Measurements from ENCODE around the gene HLA-DOA. TPM values are rescaled to one million over a fixed set of nuclear protein-coding genes. Genes with fewer than 3 reads are reported as not detected.

Gene HLA-DOA
- total and polyA plus RNA-seq, 10 of the 15 experiments (the other 5 are each of a cell fraction or from before 2014, with no cell fraction given), result 8.8 to 108 (median 58.3) TPM

GRCh38 chr6:32956176-32956575 is 53.2 kb downstream of the HLA-DOA start (continued):
- TF ChIP-seq E2F8 (IDR thresholded peaks at IDR 0.05; ENCODE audit: low read depth, partially characterized antibody), result no peak
- no peak for TF ChIP-seq BMI1 (IDR thresholded peaks at IDR 0.05; ENCODE audit: borderline replicate concordance)

GRCh38 chr6:32954986-32955802 is 54.2 kb downstream of the HLA-DOA start:
- ATAC-seq (peak; percentile 8), DNase-seq (ENCODE audit: low read depth, low spot score) (no peak), FAIRE-seq (no peak)
- H2AFZ ChIP-seq (ENCODE audit: control insufficient read depth, low read depth, low read length), result no peak overlapping the region; the same call in 1 of the 2 replicates
- H3K4me3 ChIP-seq, result no peak overlapping the region
- ChIA-PET POLR2A (interaction anchor here (0.6 to 13.5 kb wide), 19 partner anchors 8 to 1031 kb away, joined by 3 to 486 read pairs (median 5); partner anchors contain the start of genes BRD2, HLA-DMB, PSMB9 and TAP1), RAD21 (ENCODE audit: unreplicated experiment) (interaction anchor here (0.6 to 8.3 kb wide), 14 partner anchors 13 to 117 kb away, joined by 3 to 224 read pairs (median 16); partner anchors contain the start of genes BRD2, HLA-DMB, PSMB9 and TAP1), CTCF (interaction anchor here (0.6 to 13.5 kb wide), 28 partner anchors 11 to 612 kb away, joined by 3 to 532 read pairs (median 6); partner anchors contain the start of genes BRD2, HLA-DMB, HLA-DPA1 and PSMB9), SMC1A (ENCODE audit: uncharacterized antibody, unreplicated experiment) (interaction anchor here (1.0 to 11.3 kb wide), 15 partner anchors 15 to 116 kb away, joined by 3 to 354 read pairs (median 6); partner anchors contain the start of genes BRD2, HLA-DMB, TAP1 and TAP2)
- peaks cover 25% of the 10 kb centered on the region for H3K79me2 ChIP-seq (ENCODE audit: control insufficient read depth, insufficient read depth, low read length)
- BruUV-seq (replicated peaks), result no TSS peak
- intact Hi-C loops (cut with micrococcal nuclease; ENCODE audit: unreplicated experiment), result no loop called here
- H4K20me1 ChIP-seq (ENCODE audit: control insufficient read depth, insufficient read depth), result no peaks in the 10 kb centered on the region
- H3K4me1 ChIP-seq (ENCODE audit: control insufficient read depth, insufficient read depth, low read length), result peaks cover 28% of the 10 kb centered on the region
- in situ Hi-C loops (cut with MboI), result loop anchor here (25.0 kb wide), 2 partner anchors 1393 to 1707 kb away; partner anchors contain the start of gene LTA
- no peaks in the 10 kb centered on the region for H3K27me3 ChIP-seq (replicated peaks in 1 of 2; ENCODE audit: control insufficient read depth in 2 of 2, insufficient read depth in 2 of 2, low read length in 1 of 2)
- no peaks in the 10 kb centered on the region for H3K9me3 ChIP-seq (replicated peaks; ENCODE audit: control insufficient read depth, insufficient read depth, low read length)
- 9% methylated on average over 3 of the region's 3 CpGs for WGBS (ENCODE audit: insufficient coverage, insufficient replicate concordance, low lambda C conversion rate, missing lambda C conversion rate)
- no peak overlapping the region for H3K9ac ChIP-seq (ENCODE audit: control insufficient read depth, insufficient read depth, low read length)
- H3K4me2 ChIP-seq (ENCODE audit: control insufficient read depth, insufficient read depth), result peak overlapping the region; percentile 60
- H3K27ac ChIP-seq (ENCODE audit: control insufficient read depth, insufficient read depth), result peak overlapping the region; percentile 51
- no peaks in the 10 kb centered on the region; a peak in 2 of 4 replicates for H3K36me3 ChIP-seq (ENCODE audit: control insufficient read depth in 2 of 2, insufficient read depth in 2 of 2, low read length in 1 of 2)
- TF ChIP-seq IKZF1 (conservative IDR thresholded peaks at IDR 0.05) (peak; percentile 68), ZNF384 (IDR thresholded peaks at IDR 0.05; ENCODE audit: borderline replicate concordance, low read depth, low read length) (no peak), PAX8 (IDR thresholded peaks at IDR 0.05) (no peak), NFIC (IDR thresholded peaks at IDR 0.05; ENCODE audit: low read depth, low read length) (peak; percentile 44; the same call in 1 of the 2 replicates), NFXL1 (IDR thresholded peaks at IDR 0.05; ENCODE audit: borderline replicate concordance) (no peak), ATF2 (IDR thresholded peaks at IDR 0.05; ENCODE audit: low read length) (no peak), BRCA1 (IDR thresholded peaks at IDR 0.05; ENCODE audit: low read depth, low read length) (no peak), SREBF1 (IDR thresholded peaks at IDR 0.05; ENCODE audit: low read length) (no peak), ATF7 (IDR thresholded peaks at IDR 0.05; ENCODE audit: low read depth) (peak; percentile 11; the same call in 1 of the 2 replicates), PAX5 (IDR thresholded peaks at IDR 0.05; ENCODE audit: borderline replicate concordance, low read depth, low read length) (no peak), EED (IDR thresholded peaks at IDR 0.05; ENCODE audit: low read depth) (peak; percentile 60; the same call in 1 of the 2 replicates), RCOR1 (conservative IDR thresholded peaks at IDR 0.05; ENCODE audit: low read depth, low read length) (0 out of 2 replicates have a peak, but pooled peaks have one; percentile 46), CTCF (IDR thresholded peaks at IDR 0.05 in 2 of 3, conservative IDR thresholded peaks at IDR 0.05 in 1 of 3; ENCODE audit: control insufficient read depth in 2 of 3, extremely low read depth in 1 of 3, insufficient read depth in 1 of 3, low read depth in 3 of 3, low read length in 3 of 3) (peak; percentile 40 to 62 (median 53))
